Mesendoderm (in vitro differentiated cells): Measurements from ENCODE around the gene HYPK.
"Not testable (repeated sequence)": the region's sequence is repeated elsewhere in the genome, so short reads cannot be mapped to it uniquely, and the experiment has no call there.

ENCODE experiments used
- DNase-seq: peaks from one replicate; pipeline ENCODE4 v3.0.0; 2013
- H2AK5ac ChIP-seq: 2 replicates; pipeline ENCODE4 v1.6.1; 2013; ENCODE audit warnings: low read length, inconsistent platforms
- H2BK120ac ChIP-seq: 2 replicates; pipeline ENCODE4 v1.6.1; 2013; ENCODE audit warnings: low read depth, mild to moderate bottlenecking, low read length, moderate library complexity, mixed read lengths
- H2BK15ac ChIP-seq: replicated peaks from 2 replicates; pipeline ENCODE4 v1.6.1; 2013; ENCODE audit warnings: low read depth, mild to moderate bottlenecking, moderate library complexity
- H2BK5ac ChIP-seq: 2 replicates; pipeline ENCODE4 v1.6.1; 2013; ENCODE audit warnings: low read length, inconsistent platforms
- H3K18ac ChIP-seq: 2 replicates; pipeline ENCODE4 v1.6.1; 2013; ENCODE audit warnings: mild to moderate bottlenecking, low read length, mixed read lengths
- H3K23ac ChIP-seq: one replicate; pipeline ENCODE4 v1.6.1; 2013; ENCODE audit warnings: low read length
- H3K27ac ChIP-seq: 2 replicates; pipeline ENCODE4 v1.5.1; 2013; ENCODE audit warnings: low read depth, mild to moderate bottlenecking, inconsistent platforms, low read length, moderate library complexity
- H3K27me3 ChIP-seq: 2 replicates; pipeline ENCODE4 v1.6.1; 2013; ENCODE audit warnings: low read length, control low read depth, mild to moderate bottlenecking, inconsistent platforms; ENCODE audit not compliant: insufficient read depth, poor library complexity
- H3K36me3 ChIP-seq: 2 replicates; pipeline ENCODE4 v1.6.1; 2013; ENCODE audit warnings: low read length, inconsistent platforms; ENCODE audit not compliant: control insufficient read depth, insufficient read depth
- H3K4ac ChIP-seq: one replicate; pipeline ENCODE4 v1.6.1; 2013; ENCODE audit warnings: low read depth, mild to moderate bottlenecking, low read length, moderate library complexity
- H3K4me1 ChIP-seq: 2 replicates; pipeline ENCODE4 v1.6.1; 2013; ENCODE audit warnings: low read depth, low read length, inconsistent platforms; ENCODE audit not compliant: control insufficient read depth
- H3K4me2 ChIP-seq: 2 replicates; pipeline ENCODE4 v1.6.1; 2013; ENCODE audit warnings: low read length
- H3K4me3 ChIP-seq: 2 replicates; pipeline ENCODE4 v1.5.1; 2013; ENCODE audit warnings: mild to moderate bottlenecking, low read length
- H3K56ac ChIP-seq: one replicate; pipeline ENCODE4 v1.6.1; 2013; ENCODE audit warnings: low read length
- H3K79me1 ChIP-seq: 2 replicates; pipeline ENCODE4 v1.6.1; 2013; ENCODE audit warnings: low read length, inconsistent platforms
- H3K79me2 ChIP-seq: 2 replicates; pipeline ENCODE4 v1.6.1; 2013; ENCODE audit warnings: mild to moderate bottlenecking, low read length; ENCODE audit not compliant: control insufficient read depth, insufficient read depth
- H3K9ac ChIP-seq: 2 replicates; pipeline ENCODE4 v1.6.1; 2013; ENCODE audit warnings: low read length, inconsistent platforms
- H4K5ac ChIP-seq: one replicate; pipeline ENCODE4 v1.6.1; 2013; ENCODE audit warnings: low read length
- H4K8ac ChIP-seq: one replicate; pipeline ENCODE4 v1.6.1; 2013; ENCODE audit warnings: low read depth, mild to moderate bottlenecking, control low read depth, low read length, moderate library complexity
- WGBS: extraction: QIAGEN DNeasy Blood & Tissue Kit; methylation state at CpG from one replicate; pipeline ENCODE4 v1.1.7; 2013; ENCODE audit warnings: low lambda C conversion rate, missing lambda C conversion rate; ENCODE audit not compliant: insufficient coverage; ENCODE audit errors: extremely low coverage; 5-methylcytosine and 5-hydroxymethylcytosine counted together

Gene HYPK

DNA sequence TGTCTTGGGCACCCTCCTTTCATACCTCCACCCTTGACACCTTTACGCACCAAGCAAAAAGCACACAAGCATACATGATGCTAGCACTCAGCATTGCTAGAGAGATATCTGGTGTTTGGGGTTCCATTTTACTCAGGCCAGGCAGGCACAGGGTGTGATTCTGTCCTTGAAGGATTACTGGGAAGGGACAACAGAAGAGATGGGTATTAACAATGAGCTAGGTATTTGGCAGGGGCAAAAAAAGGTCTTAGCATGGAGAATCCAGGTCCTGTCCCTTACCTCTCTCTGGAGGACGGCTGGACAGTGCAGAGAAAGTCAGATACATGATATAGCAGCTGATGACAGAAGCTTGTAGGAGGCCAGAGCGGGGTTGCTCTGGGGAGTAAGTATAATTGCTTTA, 3.8 kb upstream of the HYPK start:
- Histone ChIP-seq H3K4me3 (no peak overlapping the region), H2BK5ac (no peak overlapping the region), H4K8ac (no peak overlapping the region), H4K5ac (no peak overlapping the region), H3K79me2 (peaks cover 26% of the 10 kb centered on the region), H2AK5ac (no peak overlapping the region), H3K4me1 (peaks cover 27% of the 10 kb centered on the region), H2BK15ac (no peak overlapping the region), H3K23ac (no peak overlapping the region), H3K36me3 (peaks cover 2% of the 10 kb centered on the region), H2BK120ac (no peak overlapping the region), H3K9ac (no peak overlapping the region), H3K27ac (no peak overlapping the region), H3K4me2 (no peak overlapping the region), H3K4ac (no peak overlapping the region), H3K56ac (no peak overlapping the region), H3K18ac (no peak overlapping the region), H3K79me1 (peaks cover 24% of the 10 kb centered on the region), H3K27me3 (no peaks in the 10 kb centered on the region)
- no peak for DNase-seq
- no CpG with 5 or more reads among the region's 3 CpGs for WGBS

DNA sequence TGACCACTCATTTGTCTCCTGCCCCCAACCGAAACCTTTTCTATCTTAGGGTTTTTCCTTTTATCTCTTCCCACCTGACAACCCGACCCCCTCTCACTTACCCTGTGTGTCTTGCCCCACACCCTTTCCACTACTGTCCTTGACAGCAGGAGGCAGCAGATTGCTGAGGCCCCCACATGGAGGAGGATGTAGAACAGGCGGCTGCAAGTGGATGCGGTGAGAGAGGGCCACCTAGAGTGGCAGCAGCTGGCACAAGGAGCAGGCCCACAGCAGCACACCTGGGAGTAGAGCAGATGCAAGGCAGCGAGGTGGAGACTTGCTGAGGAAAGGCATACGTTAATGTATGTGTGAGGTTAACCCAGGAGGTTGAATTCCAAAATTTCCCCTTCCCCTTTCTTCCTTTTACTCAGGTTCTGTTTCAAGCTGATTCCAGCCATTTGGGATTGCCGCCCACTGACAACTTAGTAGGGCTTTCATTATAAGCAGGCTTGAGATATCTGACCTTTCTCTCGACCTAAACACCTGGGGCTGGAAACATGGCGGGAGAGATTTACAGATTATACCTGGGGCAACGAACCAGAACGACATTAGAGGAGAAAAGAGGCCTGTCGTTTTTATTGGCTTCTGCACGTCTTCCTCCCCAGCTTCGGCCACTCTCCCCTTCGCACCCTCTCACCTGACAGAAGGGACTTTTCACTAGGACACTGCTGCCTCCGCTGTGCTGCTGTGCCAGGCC, 1.0 kb upstream of the HYPK start:
- Histone ChIP-seq H3K4me2 (no peak overlapping the region), H3K56ac (peak overlapping the region; percentile 87), H3K36me3 (peaks cover 2% of the 10 kb centered on the region), H3K27me3 (no peaks in the 10 kb centered on the region), H4K5ac (no peak overlapping the region), H3K18ac (no peak overlapping the region), H3K4me1 (peaks cover 19% of the 10 kb centered on the region), H3K4ac (no peak overlapping the region), H2BK120ac (no peak overlapping the region), H3K23ac (no peak overlapping the region), H2BK15ac (no peak overlapping the region), H2AK5ac (peak overlapping the region; percentile 85), H3K27ac (no peak overlapping the region), H3K9ac (no peak overlapping the region), H4K8ac (no peak overlapping the region), H3K79me1 (peaks cover 9% of the 10 kb centered on the region), H2BK5ac (peak overlapping the region; percentile 50), H3K79me2 (peaks cover 11% of the 10 kb centered on the region), H3K4me3 (no peak overlapping the region)
- peak; percentile 41 for DNase-seq
- no CpG with 5 or more reads among the region's 16 CpGs for WGBS

DNA sequence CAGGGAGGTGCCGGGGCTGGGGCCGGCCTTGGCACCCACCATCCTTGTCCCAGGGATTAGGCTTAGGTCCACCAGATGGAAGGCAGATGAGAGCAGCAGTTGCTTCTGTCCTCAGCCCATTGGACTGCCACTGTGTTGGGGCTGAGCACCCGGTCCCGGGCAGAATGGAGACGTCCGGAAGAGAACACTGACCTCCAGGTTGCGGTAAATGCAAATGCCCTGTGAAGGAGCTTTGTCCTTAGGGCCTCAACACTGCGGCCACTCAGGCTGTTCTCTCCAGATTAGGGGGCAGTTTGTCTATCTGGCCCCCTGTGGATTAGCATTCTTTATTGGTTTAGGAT, 484 bp upstream of the HYPK start, which contains the start of gene SERINC4:
TSS of gene SERINC4 (minus strand) at position 276 of the 341 bp plus-strand sequence. CDS start at position 42, 234 bp downstream.
- peaks cover 6% of the 10 kb centered on the region for H3K79me1 ChIP-seq
- H4K5ac ChIP-seq = no peak within 1 kb of the TSS
- DNase-seq = no peak
- peaks cover 11% of the 10 kb centered on the region for H3K79me2 ChIP-seq
- H4K8ac ChIP-seq = no peak within 1 kb of the TSS
- H2BK120ac ChIP-seq = no peak within 1 kb of the TSS
- no peaks in the 10 kb centered on the region for H3K27me3 ChIP-seq
- no peak within 1 kb of the TSS for H2BK15ac ChIP-seq
- H3K9ac ChIP-seq = peak within 1 kb of the TSS; percentile 97
- peak within 1 kb of the TSS; percentile 85 for H2AK5ac ChIP-seq
- H2BK5ac ChIP-seq = peak within 1 kb of the TSS; percentile 92
- H3K18ac ChIP-seq = peak within 1 kb of the TSS; percentile 11
- WGBS = no CpG with 5 or more reads among the region's 8 CpGs
- peaks cover 15% of the 10 kb centered on the region for H3K4me1 ChIP-seq
- peak within 1 kb of the TSS; percentile 99 for H3K4me2 ChIP-seq
- H3K23ac ChIP-seq = no peak within 1 kb of the TSS
- peak within 1 kb of the TSS; percentile 97 for H3K4me3 ChIP-seq
- no peak within 1 kb of the TSS for H3K4ac ChIP-seq
- peaks cover under 1% of the 10 kb centered on the region for H3K36me3 ChIP-seq
- peak within 1 kb of the TSS; percentile 52 for H3K27ac ChIP-seq
- peak within 1 kb of the TSS; percentile 97 for H3K56ac ChIP-seq

DNA sequence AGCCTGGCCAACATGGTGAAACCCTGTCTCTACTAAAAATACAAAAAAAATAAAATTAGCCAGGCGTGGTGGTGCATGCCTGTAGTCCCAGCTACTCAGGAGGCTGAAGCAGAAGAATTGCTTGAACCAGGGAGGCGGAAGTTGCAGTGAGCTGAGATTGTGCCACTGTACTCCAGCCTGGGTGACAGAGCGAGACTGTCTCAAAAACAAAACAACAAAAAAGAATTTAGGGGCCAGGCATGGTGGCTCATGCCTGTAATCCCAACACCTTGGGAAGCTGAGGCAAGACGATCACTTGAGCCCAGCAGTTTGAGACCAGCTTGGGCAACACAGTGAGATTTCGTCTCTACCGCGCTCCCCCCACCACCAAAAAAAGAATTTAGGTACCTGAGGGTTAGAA, 2.3 kb downstream of the HYPK start:
- H4K8ac ChIP-seq, H3K18ac ChIP-seq, H2BK5ac ChIP-seq, H3K4me2 ChIP-seq, H4K5ac ChIP-seq, H3K4me3 ChIP-seq, H3K56ac ChIP-seq, H3K36me3 ChIP-seq, H3K27ac ChIP-seq, H3K79me1 ChIP-seq, H2BK15ac ChIP-seq, H3K23ac ChIP-seq, H3K9ac ChIP-seq, H2BK120ac ChIP-seq, H3K4me1 ChIP-seq, H3K27me3 ChIP-seq, H2AK5ac ChIP-seq, DNase-seq, H3K4ac ChIP-seq: not testable (repeated sequence)
- H3K79me2 ChIP-seq = peaks cover 11% of the 10 kb centered on the region
- WGBS = no CpG with 5 or more reads among the region's 7 CpGs

DNA sequence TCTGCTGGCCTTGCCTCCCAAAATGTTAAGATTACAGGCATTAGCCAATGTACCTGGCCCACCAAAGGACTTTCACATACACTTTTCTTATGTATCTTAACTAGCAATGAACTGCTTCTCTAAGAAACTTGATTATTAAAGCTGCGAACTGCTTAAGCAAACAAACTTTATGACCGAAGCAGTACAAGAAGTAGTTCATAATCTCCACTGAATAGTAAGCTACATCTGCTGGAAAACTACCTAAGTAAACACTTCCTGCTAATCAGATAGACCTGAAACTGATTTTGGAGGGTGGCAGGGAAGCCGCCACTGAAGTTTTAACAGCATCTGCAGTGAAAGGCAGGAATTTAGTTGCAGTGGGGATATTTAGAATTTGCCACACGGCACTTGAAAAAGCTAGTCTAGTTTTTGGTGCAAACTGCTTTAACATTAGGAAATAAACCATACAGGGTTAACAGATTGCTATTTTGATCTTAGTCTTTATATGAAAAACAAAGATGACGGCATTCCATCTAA, 8.1 kb downstream of the HYPK start:
- no peak overlapping the region for H3K23ac ChIP-seq
- no peak overlapping the region for H3K56ac ChIP-seq
- no peaks in the 10 kb centered on the region for H3K4me1 ChIP-seq
- H3K27me3 ChIP-seq = no peaks in the 10 kb centered on the region
- no peak overlapping the region for H4K5ac ChIP-seq
- no peak overlapping the region for H3K9ac ChIP-seq
- H3K4me2 ChIP-seq = no peak overlapping the region
- peaks cover 8% of the 10 kb centered on the region for H3K36me3 ChIP-seq
- H3K4ac ChIP-seq = no peak overlapping the region
- no peaks in the 10 kb centered on the region for H3K79me2 ChIP-seq
- no peak for DNase-seq
- H3K27ac ChIP-seq = no peak overlapping the region
- no peak overlapping the region for H3K18ac ChIP-seq
- H2BK120ac ChIP-seq = no peak overlapping the region
- H3K79me1 ChIP-seq = no peaks in the 10 kb centered on the region
- H2BK5ac ChIP-seq = no peak overlapping the region
- WGBS = no CpG with 5 or more reads among the region's 5 CpGs
- H3K4me3 ChIP-seq = no peak overlapping the region
- H2AK5ac ChIP-seq = no peak overlapping the region
- H2BK15ac ChIP-seq = no peak overlapping the region
- H4K8ac ChIP-seq = no peak overlapping the region
